ENCODE measurements around the gene CCDC197.

Gene CCDC197

DNA sequence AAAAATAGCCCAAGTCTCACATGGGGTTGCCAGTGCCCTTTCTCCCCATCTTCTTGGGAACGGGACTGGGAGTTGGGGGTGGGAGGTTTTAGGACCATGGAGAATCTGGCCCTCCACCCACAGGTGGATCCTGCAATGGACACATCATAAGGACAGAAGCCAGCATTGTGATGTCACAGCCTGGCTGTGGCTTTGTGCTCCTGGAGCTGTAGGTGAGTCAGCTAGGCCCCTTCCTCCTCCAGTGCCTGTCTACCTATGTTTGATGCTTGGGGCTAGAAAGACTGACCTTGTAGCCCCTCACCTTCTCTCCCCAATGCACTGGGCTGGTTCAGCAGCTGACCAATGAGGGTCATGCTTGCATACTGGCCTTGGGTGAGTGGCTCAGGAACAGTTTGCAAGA lies at the start of gene CCDC197:
Gene CCDC197 (plus strand): TSS at position 220 of the 400 bp plus-strand sequence. CDS start 831 bp downstream, outside the sequence.
- no peak for DNase-seq

DNA sequence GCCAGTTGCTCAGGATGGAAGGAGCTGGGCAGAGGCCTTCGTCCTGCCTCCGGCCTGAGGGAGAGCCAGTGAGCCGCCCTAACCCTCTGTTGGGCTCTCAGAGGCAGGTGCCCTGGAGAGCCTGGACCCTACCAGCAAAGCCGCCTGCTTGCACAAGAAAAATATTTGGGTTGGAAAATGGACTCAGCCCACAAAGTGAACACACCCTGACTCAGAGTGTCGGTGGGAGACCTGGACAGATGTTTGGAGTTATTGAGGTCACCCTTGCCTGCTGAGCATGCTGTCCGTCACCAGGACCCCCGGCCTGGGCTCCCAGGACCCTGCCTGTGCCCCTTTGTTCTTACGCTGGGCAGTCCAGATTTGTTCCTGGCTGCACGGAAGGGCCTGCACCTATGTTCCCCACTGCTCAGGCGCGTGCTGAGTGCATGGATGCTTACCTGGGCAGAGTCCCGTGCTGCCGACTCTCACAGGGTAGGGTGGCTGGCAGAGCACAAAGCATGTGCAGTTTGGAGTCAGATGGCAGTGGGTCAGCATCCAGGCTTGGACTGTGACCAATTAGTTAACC lies 47.5 kb upstream of the CCDC197 start:
- DNase-seq = no peak

DNA sequence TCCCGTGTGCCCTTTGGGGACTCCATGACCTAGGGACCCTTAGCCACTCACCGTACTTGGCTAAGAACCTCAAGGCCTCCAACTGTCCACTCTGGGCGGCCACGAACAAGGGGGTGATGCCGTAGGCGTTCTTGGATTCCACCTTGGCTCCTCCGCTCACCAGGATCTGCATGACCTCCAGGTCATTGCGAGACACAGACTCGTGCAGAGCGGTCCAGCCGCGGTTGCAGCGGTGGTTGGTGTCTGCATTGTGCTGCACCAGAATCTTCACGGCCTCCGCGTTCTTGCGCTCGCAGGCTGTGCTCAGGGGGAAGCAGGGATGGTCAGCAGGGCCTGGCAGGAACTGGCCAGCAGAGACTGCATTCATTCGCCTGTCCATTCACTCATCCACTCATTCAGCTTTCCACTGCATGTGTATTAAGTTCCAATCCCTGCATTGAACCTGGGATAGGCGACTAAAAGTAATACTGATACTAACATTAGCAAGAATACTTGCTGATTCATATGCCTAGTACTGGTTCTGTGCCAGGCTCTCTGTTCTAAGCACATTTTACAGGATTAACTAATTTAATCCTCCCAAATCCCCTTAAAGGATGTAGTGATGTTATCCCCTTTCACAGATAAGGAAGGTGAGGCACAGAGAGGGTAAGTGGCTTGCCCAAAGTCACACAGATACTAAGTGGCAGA lies 46.0 kb upstream of the CCDC197 start:
- no peak for DNase-seq

DNA sequence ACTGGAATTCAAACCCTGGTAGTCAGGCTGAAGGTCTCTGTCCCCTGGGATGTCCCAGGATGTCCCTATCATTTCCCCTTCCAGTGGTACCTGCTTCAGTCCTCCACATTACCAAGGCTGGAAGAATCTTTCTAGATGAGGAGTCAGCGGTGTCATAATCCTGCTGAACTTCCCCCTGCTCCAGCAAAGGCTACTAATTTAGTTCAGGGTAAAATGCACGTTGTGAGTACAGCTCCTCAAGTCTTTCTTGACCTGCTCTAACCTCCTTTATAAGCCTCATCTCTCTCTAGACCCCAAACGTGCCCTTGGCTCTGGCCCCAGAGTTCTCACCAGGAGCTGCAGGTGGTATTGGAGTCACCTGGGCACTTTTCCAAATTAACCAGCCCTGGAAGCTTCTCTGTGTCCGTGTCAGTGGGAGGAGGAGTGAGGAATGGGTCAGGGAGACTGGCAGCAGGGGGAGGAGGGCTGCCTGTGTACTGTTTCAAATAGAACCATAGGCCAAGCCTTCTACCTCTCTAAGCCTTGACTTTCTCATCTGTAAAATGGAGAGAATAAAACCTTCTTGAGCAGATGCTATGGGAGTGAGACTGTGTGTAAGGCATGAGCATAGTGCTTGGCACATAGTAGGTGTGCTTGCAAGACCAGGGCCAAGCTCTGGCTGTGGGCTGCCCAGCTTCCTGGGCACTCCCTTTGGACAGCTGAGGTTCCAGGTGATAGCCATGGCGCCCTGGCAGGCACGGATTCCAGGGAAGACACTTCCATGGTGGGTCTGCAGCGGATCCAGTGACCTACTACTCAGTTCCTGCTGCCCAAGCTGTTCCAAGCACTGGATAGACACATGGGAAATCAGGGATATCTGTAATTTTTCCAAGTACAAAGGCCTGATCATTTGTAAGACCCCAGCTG lies 45.2 kb upstream of the CCDC197 start:
- no peak for DNase-seq

DNA sequence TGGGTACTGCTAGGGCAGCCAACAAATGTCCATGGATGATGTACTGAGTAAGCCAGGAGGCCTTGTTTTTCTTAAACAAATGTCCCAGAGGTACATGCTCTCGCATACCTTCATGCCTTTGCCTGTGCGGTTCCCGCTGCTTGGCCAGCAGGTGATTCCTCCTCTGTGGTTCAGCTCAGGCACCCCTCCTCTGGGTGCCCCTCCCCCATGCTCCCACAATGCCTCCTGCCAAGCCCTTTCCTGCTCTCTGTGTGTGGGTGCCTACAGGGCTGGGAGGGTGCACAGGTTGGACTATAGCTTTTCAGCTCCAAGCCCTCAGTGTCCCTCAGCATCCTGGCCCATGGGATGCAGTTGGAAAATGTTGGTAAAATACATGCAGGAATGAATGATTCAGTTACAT lies 44.3 kb upstream of the CCDC197 start:
- no peak for DNase-seq

DNA sequence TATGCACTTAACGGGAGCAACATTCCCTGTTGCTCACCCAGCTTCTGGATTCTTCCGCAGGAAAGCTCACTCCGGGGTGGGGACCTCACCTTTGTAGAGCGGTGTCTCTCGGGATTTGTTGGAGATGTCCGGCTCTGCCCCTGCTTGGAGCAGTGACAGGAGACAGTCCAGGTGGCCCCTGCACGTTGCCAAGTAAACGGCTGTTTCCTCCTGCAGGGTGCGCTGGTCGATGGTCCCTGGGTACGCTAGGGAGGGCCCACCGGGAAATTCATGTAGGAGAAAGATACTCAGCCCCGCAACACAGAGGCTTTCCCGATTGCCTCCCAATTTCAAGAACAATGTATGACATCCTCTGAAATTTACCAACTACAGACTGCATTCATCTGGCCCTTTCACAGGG lies 43.8 kb upstream of the CCDC197 start:
- no peak for DNase-seq

DNA sequence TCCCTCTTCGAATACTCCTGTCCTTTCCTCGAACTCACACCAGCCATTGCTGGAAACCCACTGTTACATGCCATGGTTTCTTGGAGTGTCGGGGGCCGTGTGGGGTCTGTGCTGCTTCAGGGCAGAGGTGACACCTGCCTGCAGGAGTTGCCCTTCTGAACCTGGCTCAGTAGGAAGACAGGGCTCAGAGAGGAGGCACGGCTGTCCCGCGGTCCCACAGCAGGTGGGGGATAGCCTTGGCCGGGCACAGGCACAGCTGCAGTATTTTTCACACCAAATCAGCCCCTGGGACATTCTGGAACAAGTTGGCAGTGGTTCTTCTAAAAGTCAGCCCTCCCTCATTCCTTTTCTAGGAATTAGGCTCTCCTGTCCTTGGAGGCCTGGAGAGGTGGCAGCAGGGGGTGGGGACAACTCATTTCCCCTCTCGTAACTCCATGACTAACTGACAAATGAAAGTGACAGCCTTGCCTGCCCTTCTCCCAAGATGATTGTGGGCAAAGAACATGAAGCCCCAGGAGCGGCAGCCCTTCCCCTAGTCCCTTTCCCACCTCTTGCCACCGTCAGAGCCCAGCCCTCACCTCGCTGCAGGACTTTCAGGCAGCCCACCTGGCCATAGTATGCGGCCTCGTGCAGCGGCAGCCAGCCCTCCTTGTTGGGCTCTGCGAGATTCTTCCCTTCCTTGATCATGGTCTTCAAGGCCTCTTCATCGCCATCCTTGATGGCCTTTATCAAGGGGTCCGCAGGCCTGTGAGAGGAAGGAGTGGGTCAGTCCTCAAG lies 43.2 kb upstream of the CCDC197 start:
- DNase-seq = no peak

DNA sequence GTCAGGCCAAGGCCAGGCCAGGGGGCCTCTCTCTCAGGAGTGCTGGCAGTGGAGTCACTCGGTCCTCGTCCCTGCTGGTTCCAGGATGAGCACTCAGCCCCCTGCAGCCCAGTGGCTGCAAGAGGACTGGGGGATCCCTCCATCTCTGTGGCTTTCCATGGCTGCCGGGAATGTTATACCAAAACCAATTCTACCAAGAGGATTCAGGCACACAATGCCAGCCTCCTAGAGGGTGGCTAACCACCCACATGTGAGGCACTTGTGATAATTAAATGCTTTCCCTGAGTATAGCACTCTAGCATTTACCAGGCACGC lies 42.6 kb upstream of the CCDC197 start:
- DNase-seq = no peak

DNA sequence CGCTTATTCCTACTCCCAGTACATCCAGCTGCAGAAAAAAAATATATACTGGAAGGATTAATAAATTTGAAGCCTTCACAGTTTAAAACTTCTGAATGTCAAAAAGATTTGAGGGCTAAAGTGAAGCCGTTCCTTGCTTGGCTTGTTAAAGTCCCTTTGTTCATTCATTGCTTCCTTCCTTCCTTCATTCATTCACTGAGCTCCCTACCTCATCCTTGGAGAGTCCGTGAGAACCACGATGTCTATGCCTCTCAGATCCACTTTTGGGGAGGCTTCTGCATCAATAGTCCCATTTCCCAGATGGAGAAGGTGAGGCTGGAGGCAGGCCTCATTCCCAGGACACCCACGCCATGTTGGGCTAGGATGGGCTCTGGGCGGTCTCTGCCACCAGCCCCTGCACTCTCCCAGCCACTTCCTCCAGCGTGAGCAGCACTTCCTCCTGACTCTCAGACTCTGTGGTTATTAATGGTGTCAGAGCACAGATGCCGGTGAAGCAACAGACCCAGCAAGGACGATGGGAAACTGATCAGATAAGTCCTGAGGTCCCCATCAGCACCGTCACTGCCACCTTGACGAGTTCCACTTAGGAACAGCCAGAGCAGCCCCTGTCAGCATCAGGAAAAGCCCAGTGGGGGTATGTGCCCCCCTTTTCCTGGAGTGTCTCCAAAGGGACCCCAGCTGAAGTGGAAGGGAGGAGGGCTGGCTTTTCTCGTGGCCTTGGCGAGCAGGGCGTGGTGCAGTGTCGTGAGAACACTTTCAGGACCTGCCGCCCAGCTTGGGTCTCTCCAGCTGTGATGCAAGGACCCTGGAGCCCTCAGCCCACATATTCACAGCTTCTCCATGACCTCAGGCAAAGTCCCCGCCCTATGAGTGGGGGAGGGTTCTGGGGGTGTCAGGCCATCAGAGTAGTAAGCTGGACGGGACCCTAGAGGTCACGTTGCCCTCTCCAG lies 41.9 kb upstream of the CCDC197 start:
- DNase-seq = peak; percentile 16

DNA sequence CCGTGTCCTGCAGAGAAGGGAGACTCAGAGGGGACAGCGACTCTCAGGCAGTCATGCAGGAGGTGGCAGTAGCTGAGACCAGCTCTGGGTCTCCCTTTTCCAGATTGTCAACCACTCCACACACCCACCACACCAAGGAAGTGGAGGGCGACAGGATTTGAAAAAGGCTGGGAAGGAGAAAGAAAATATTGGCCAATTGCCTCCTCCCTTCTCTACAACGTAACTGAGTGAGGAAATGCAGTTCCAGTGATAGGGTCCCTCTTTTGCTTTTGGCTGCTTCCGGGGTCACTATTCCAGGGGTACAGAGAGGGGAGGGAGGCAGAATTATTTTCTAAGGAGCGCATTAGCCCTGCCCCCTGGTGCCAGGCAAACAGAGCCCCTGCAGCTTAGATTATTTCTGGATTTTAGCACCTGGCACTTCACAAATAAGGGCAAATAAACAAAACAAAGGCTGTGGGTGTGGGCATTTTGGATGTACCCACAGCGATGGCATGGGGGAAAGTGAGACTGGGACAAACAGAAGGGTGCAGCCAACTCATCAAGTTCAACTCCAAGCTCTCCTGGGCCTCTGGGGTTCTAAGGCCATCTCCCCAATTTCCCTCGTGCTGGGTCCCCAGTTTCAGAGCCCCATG lies 41.1 kb upstream of the CCDC197 start:
- DNase-seq = no peak

DNA sequence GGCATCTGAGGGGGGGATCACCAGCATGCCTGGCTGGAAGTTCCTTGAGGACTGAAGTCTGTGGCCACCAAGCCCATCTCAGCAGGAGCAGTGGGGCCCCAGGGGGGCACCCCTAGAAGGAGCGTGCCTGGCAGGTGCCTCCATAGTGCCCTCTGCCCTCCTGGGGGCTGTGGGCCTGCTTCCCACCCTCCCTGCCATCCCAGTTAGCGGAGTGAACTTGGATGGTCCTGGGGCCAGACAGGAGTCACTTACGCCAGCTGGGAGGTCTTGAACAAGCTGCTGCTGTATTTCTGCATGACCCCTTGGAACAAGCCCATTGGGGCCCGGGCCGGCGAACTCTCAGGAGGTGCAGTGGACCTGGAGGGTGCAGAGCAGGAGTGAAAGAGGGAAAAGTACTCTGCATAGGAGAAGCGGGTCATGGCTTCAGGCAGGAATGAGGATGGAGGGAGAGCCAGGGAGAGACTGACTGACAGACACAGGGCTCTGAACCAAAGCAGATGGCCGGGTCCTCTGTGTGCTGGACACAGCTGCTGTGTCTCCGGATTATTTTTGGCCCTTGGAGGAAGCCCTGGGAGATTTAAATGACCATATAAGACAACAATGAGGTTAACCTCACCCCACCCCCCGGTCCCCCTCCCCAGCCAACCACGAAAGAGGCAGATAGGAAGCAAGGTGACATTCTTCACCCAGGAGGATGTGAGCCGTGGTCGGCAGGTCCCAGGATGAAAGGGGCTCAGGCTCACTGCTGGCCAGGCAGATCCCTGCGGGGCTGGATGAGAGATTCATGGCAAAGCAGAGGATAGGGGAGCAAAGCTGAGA lies 40.4 kb upstream of the CCDC197 start:
- no peak for DNase-seq

DNA sequence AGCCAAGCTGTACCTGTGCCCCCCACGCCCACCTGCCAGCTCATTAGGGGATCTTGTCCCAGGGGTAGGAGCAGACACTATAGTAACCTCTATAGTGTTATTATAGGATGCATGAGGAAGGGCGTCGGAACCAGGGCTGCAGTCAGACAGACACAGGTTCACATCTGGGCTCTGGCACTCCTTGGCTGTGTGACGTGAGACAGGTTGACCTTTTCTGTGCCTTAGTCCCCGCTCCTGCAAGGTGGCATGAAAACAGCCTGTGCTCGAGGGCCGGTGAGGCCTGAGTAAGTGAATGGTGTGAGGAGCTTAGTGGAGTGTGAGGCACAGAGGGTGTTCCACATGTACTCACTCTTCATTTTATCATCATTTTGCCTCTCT lies 39.8 kb upstream of the CCDC197 start:
- no peak for DNase-seq

DNA sequence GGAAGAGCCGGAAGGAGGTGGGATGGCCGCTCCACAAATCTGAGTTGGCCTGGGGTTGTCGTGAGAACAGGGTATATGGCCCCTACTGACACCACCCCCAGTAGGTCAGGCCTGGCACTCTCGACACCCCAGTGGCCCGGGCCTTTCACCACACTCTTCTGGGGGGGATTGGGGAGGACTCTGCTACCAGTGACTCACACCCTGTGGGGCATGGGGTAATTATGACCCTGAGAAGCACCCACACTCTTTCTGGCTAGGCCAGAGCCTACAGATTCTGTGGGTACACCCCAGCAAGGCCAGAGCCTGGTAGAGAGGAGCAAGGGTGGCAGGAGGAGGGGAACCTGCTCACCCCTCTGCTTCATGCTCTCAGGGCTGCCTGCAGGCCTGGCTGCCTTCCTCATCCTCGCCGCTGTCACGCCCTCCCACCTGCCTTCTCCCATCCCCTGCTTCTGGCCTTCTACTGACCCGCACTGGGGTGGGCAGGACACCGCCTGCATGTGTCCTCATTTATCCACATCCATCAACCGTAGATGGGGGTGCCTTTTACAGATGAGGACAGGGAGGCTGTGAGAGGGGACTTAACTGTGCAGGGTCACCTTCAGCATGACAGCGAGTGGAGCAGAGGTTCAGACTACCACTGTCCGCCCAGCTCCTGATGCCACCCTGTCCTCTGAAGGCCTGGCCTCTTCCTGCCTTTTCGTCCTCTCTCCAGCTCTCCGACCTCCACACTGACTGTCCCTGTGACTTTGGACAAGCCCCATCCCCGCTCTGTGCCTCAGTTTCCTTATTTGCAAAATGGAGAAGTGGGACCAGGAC lies 39.1 kb upstream of the CCDC197 start:
- no peak for DNase-seq

DNA sequence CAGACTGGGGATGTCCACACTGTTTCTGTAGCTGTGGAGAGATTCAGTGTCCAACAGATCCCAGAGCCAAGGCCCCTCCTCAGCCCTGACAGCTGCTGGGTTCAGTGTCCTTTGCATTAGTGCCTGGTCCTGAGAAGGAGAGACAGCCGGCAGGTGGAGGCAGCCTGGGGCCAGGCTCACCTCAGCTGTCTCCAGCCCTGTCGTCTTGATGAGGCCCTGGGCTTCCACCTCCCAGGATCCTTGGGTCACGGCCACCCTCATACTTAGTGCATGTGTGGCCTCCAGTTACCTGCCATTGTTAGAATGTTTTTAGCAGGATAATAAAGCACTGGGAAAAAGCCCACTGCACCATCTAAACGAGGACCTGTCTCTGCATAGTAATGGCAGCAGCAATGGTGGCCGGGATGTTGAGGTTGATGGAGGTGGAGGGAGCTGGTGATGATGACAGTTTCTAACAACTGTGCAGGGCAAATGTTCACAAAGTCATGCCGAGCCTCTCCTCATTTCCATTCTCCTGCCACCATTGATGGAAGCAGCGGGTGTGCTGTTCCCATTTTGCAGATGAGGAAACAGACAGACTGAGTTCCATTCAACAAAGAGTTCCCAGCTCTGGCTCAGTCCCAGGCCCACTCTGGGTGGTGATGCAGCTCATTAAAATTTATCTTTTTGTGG lies 38.4 kb upstream of the CCDC197 start:
- no peak for DNase-seq

DNA sequence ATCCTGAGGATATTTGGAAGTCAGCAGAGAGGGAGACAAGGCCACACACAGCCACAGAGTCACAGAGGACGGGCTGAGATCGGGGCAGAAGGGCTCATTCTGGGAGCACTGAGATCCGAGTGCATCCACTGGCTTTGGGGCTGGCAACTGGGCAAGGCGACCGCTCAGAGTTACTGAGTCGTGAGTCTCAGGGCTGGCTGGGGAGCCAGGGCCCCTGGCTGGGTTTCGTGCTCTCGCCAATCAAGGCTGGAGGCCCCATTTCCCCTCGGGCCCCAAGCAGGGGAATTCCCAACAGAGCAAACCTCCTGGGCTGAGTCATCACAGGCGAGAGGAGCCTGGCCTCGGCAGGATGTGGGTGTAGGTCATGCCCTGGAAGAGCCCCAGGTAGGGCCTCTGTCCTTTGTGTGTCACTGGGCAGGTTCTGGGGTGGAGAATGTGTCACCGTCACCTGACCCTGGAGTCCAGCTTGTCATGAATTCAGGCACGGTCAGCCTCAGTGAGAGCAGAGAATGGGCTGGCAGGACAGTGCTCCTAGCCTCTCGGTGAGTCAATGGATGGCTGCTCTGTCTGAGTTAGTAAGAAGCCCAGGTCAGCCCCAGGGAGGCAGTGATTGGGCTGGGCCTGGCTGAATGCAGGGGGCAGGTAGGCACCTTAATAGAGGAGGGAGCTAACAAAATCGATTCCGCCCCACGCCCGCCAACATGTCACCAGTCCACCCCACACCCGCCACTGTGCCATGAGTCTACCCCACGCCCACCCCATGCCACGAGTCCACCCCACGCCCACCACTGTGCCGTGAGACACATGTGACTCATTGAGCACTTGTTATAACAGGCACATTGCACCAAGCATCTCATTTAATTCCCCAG lies 37.6 kb upstream of the CCDC197 start:
- no peak for DNase-seq

DNA sequence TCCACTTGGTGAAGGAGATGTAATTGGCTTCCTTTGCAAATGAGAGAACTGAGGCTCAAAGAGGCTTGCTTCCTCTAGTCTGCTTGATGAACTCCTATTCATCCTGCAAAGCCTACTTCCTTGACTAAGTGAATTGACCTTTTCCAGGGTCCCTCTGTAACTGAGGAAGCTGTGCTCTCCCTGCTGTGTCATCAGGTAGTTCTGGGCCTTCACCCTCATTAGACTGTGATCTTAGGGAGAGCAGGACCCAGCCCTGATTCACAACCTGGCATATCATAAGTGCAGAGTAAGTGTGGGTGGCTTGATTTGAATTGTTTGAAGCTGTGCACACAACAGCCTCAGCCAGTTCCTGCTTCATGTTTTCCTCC lies 37.0 kb upstream of the CCDC197 start:
- no peak for DNase-seq

DNA sequence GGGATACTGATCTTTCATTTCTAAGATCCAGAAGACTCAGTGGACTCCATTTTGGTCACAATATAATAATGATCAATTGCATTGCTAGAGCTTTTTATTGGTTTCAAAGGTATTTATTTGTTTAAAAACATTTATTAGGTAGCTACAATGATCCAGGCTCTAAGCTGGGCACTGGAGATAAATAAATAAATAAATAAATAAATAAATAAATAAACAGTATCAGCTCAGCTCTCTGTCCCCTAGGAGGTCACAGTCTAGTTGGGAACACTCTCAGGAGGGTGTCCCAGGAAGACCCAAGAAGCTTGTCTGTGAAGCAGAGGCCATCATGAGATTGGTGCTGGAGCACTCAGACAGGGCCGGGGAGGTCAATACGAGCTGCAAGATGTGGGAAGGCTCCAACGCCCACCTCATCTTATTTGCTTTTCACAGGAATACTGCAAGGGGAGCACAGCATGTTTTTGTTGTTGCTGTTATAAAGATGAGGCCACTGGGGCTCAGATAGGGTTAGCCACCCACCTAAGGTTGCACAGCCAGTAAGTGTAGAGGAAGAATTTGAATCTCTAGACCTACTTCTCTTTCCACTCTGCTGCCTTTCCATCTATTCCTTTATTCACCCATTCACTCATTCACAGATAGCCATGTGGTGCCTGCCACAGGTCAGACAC lies 36.2 kb upstream of the CCDC197 start:
- no peak for DNase-seq

DNA sequence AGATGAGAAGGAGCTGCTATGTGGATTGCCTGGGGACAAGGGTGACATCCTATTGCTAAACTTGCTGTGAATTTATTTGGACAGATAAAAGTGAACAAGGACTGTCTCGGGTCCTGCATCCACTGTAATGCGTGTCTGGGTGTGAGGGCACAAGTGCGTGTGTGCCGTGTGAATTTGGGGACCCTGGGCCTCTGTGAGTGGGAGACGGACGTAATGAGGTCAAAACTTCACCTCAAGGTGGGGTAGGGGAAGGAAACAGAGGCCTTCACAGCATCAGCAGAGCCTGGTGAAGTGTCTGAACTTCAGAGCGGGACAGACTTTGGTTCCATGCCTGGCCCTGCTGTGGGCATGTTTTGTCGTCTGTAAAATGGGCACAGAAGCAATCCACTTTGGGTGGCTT lies 35.5 kb upstream of the CCDC197 start:
- DNase-seq = no peak

All from hematopoietic multipotent progenitor cell treated with erythropoietin and hydrocortisone succinate and interleukin-3 and kit ligand, for 8 days (in vitro differentiated cells).